Measurements from ENCODE around the gene PACS2.

GRCh38 chr14:105311838-105312237 is 2.7 kb upstream of the PACS2 start:
- no peak for TF ChIP-seq EP300 (IDR thresholded peaks at IDR 0.05)
- TF ChIP-seq, protein P1, sequence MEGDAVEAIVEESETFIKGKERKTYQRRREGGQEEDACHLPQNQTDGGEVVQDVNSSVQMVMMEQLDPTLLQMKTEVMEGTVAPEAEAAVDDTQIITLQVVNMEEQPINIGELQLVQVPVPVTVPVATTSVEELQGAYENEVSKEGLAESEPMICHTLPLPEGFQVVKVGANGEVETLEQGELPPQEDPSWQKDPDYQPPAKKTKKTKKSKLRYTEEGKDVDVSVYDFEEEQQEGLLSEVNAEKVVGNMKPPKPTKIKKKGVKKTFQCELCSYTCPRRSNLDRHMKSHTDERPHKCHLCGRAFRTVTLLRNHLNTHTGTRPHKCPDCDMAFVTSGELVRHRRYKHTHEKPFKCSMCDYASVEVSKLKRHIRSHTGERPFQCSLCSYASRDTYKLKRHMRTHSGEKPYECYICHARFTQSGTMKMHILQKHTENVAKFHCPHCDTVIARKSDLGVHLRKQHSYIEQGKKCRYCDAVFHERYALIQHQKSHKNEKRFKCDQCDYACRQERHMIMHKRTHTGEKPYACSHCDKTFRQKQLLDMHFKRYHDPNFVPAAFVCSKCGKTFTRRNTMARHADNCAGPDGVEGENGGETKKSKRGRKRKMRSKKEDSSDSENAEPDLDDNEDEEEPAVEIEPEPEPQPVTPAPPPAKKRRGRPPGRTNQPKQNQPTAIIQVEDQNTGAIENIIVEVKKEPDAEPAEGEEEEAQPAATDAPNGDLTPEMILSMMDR (IDR thresholded peaks at IDR 0.05) = no peak
- no peak for TF ChIP-seq POLR2AphosphoS5 (IDR thresholded peaks at IDR 0.05)

All from esophagus muscularis mucosa (tissue), 4 donors.